Measurements from ENCODE around the gene APOL6. TPM values are rescaled to one million over a fixed set of nuclear protein-coding genes. Genes with fewer than 3 reads are reported as not detected.

APOL6 gene
- total RNA-seq, 2 experiments from 2014 or later = 39.3 TPM

DNA sequence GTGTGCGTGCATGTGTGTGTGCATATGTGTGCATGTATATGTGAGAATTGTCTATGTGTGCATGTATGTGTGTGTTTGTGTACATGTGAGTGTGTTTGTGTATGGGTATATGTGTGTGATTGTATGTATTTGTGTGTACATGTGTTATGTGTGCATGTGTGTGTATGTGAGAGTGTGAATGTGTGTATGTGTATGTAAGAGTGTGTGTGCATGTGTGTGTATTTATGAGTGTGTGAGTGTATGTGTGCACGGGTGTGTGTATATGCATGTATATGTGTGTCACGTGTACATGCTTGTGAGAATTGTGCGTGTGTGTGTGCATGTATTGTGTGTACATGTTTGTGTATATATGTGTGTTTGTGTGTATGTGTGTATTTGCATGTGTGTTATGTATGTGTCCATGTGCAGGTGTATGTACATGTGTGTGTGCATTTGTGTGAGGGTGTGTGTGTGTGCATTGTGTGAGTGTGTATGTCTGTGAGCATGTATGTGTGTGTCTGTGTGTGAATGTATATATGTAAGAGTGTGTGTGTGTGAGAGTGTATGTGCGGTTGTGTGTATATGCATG, 47.1 kb upstream of the APOL6 start:
- POLR2A ChIA-PET = no interaction called here
- no peak for DNase-seq
- Histone ChIP-seq H3K36me3 (ENCODE audit: insufficient read depth, low read length) (no peaks in the 10 kb centered on the region), H3K4me1 (ENCODE audit: insufficient read depth, low read length) (no peaks in the 10 kb centered on the region), H3K27me3 (ENCODE audit: control insufficient read depth in 1 of 2, insufficient read depth in 2 of 2, low read length in 2 of 2) (no peaks in the 10 kb centered on the region), H3K27ac (ENCODE audit: low read depth in 1 of 2, low read length in 2 of 2) (no peak overlapping the region), H3K9me3 (ENCODE audit: control insufficient read depth in 1 of 2, insufficient read depth in 1 of 2, low read length in 2 of 2) (no peaks in the 10 kb centered on the region), H3K4me3 (ENCODE audit: low read length) (no peak overlapping the region)
- Mint-ChIP-seq H3K4me3 (no peak overlapping the region), H3K4me1 (ENCODE audit: low read depth) (no peaks in the 10 kb centered on the region), H3K27ac (no peak overlapping the region), H3K9me3 (no peaks in the 10 kb centered on the region), H3K36me3 (ENCODE audit: low read depth) (no peaks in the 10 kb centered on the region), H3K27me3 (peaks cover 7% of the 10 kb centered on the region)
- TF ChIP-seq, protein P1, sequence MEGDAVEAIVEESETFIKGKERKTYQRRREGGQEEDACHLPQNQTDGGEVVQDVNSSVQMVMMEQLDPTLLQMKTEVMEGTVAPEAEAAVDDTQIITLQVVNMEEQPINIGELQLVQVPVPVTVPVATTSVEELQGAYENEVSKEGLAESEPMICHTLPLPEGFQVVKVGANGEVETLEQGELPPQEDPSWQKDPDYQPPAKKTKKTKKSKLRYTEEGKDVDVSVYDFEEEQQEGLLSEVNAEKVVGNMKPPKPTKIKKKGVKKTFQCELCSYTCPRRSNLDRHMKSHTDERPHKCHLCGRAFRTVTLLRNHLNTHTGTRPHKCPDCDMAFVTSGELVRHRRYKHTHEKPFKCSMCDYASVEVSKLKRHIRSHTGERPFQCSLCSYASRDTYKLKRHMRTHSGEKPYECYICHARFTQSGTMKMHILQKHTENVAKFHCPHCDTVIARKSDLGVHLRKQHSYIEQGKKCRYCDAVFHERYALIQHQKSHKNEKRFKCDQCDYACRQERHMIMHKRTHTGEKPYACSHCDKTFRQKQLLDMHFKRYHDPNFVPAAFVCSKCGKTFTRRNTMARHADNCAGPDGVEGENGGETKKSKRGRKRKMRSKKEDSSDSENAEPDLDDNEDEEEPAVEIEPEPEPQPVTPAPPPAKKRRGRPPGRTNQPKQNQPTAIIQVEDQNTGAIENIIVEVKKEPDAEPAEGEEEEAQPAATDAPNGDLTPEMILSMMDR (IDR thresholded peaks at IDR 0.05) = no peak
- intact Hi-C loops (cut with DNase I, micrococcal nuclease) = no loop called here
- CTCF ChIA-PET = no interaction called here
- ATAC-seq (ENCODE audit: poor library complexity) = no peak

DNA sequence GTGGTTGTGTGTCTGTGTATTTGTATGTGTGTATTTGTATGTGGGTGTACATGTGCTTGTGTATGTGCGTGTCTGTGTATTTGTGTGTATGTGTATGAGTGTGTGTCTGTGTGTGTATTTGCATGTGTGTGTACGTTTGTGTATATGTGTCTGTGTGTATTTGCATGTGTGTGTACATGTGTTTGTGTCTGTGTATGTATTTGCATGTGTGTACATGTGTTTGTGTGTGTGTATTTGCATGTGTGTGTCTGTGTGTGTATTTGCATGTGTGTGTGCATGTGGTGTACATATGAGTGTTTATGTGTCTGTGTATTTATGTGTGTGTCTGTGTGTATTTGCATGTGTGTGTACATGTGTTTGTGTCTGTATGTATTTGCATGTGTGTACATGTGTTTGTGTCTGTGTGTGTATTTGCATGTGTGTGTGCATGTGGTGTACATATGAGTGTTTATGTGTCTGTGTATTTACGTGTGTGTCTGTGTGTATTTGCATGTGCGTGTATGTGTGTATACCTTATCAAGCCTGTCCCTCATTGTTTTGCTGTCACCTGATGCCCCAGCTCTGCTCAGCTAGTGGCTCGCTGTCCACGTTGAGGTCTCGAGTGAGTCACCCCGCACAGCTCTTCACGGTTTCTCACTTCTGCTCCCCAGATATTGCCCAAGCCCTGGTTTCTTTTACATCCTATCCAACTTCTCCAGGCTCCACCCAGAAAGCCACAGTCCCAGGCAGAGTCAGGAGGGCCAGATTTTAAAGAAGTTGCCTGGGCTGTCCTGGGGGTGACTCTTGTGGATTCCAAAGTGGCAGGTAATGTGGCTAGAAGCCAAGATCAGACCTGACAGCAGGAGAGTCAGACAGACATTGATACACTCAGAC, 46.3 kb upstream of the APOL6 start:
- H3K4me3 ChIP-seq (ENCODE audit: low read length) = no peak overlapping the region

DNA sequence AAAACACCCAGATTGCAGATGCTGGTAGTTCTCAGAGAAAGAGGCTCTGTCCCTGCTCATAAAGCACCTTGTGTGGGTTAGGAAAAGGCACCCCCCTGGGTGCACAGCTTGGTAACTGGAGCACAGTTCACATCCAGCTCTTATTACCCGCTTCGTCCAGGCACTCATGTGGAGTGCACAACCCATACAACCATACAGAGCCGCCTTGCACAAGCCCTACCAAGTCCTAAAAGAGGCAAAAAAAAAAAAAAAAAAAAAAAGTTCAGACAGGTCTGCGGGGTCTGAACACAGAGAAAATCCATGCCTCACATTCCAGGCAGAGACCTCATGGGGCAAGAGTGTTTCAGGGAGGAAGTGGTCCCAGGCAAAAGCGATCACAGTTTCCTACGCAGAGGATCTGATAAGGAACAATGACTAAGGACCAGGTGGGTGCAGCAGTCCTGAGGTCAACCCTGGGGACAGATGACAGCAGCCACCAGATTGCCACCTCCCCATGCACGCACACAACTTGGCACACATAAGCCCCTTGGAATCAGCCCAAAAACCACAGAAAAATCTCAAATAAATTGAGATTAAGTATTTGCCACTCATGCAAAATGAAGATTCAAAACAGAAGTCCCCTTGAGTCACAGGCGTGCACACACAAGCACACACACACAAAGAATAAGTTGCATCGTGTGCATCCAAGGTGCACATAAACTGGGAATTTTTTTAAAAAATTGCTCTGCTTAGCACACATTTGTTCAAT, 43.5 kb upstream of the APOL6 start:
- ChIA-PET POLR2A (no interaction called here), CTCF (no interaction called here)
- no peak overlapping the region for H3K4me3 Mint-ChIP-seq
- Histone ChIP-seq H3K27ac (ENCODE audit: low read depth in 1 of 2, low read length in 2 of 2) (no peak overlapping the region), H3K9me3 (ENCODE audit: control insufficient read depth in 1 of 2, insufficient read depth in 1 of 2, low read length in 2 of 2) (no peaks in the 10 kb centered on the region), H3K27me3 (ENCODE audit: control insufficient read depth in 1 of 2, insufficient read depth in 2 of 2, low read length in 2 of 2) (peaks cover 2 to 4% of the 10 kb centered on the region in 2 experiments), H3K4me1 (ENCODE audit: insufficient read depth, low read length) (no peaks in the 10 kb centered on the region), H3K4me3 (ENCODE audit: low read length) (no peak overlapping the region), H3K36me3 (ENCODE audit: insufficient read depth, low read length) (no peaks in the 10 kb centered on the region)
- no peaks in the 10 kb centered on the region for H3K36me3 Mint-ChIP-seq (ENCODE audit: low read depth)
- ATAC-seq (ENCODE audit: poor library complexity) (no peak), DNase-seq (peak in 1 of 14 experiments; percentile 51)
- H3K4me1 Mint-ChIP-seq (ENCODE audit: low read depth) = no peaks in the 10 kb centered on the region
- TF ChIP-seq, protein P1 (IDR thresholded peaks at IDR 0.05) = no peak
- no peaks in the 10 kb centered on the region for H3K9me3 Mint-ChIP-seq
- peaks cover 7% of the 10 kb centered on the region for H3K27me3 Mint-ChIP-seq
- intact Hi-C loops (cut with DNase I, micrococcal nuclease) = no loop called here
- no peak overlapping the region for H3K27ac Mint-ChIP-seq

More for the DNA sequence above, 46.3 kb upstream of the APOL6 start:
- TF ChIP-seq, protein P1 (IDR thresholded peaks at IDR 0.05) = no peak
- no peak overlapping the region for H3K27ac ChIP-seq (ENCODE audit: low read depth in 1 of 2, low read length in 2 of 2)
- H3K27me3 Mint-ChIP-seq = peaks cover 7% of the 10 kb centered on the region
- H3K27me3 ChIP-seq (ENCODE audit: control insufficient read depth in 1 of 2, insufficient read depth in 2 of 2, low read length in 2 of 2) = no peaks in the 10 kb centered on the region
- no peaks in the 10 kb centered on the region for H3K9me3 ChIP-seq (ENCODE audit: control insufficient read depth in 1 of 2, insufficient read depth in 1 of 2, low read length in 2 of 2)
- no peak for ATAC-seq (ENCODE audit: poor library complexity)
- ChIA-PET POLR2A (no interaction called here), CTCF (no interaction called here)
- no peaks in the 10 kb centered on the region for H3K9me3 Mint-ChIP-seq
- H3K4me1 Mint-ChIP-seq (ENCODE audit: low read depth) = no peaks in the 10 kb centered on the region
- no peak overlapping the region for H3K27ac Mint-ChIP-seq
- H3K36me3 Mint-ChIP-seq (ENCODE audit: low read depth) = no peaks in the 10 kb centered on the region
- H3K36me3 ChIP-seq (ENCODE audit: insufficient read depth, low read length) = no peaks in the 10 kb centered on the region
- H3K4me1 ChIP-seq (ENCODE audit: insufficient read depth, low read length) = no peaks in the 10 kb centered on the region
- H3K4me3 Mint-ChIP-seq = no peak overlapping the region
- intact Hi-C loops (cut with DNase I, micrococcal nuclease) = no loop called here
- peak in 3 of 14 experiments; percentile 16 to 75 (median 64) for DNase-seq

All from CD4-positive, alpha-beta T cell (primary cell).